SK-N-SH (cell line): ENCODE results near the gene THSD4. TPM values are rescaled to one million over a fixed set of nuclear protein-coding genes. Genes with fewer than 3 reads are reported as not detected.

Source experiments
- CTCF ChIA-PET: fragments of 300-600, 350-600 bp; formaldehyde crosslinking; extraction: SDS; loops from one replicate; lab custom pipeline; 2021; lab: Yijun Ruan, JAX
- POLR2A ChIA-PET: fragments of 350-600 bp; sonication (Branson Sonifier 250); formaldehyde crosslinking; extraction: SDS; loops from one replicate; lab custom pipeline; 2020; ENCODE audit warnings: antibody characterized with exemption, inconsistent platforms; lab: Yijun Ruan, JAX
- DNase-seq: peaks from one replicate; pipeline ENCODE4 v3.0.0; 2012
- H2AFZ ChIP-seq: fragments of 200-600 bp; sonication (generic); 2 replicates; pipeline ENCODE4 v1.8.1; 2016; ENCODE audit warnings: antibody characterized with exemption, mild to moderate bottlenecking, low read depth
- H3F3A ChIP-seq: fragments of 200-600 bp; sonication (generic); replicated peaks from 2 replicates; pipeline ENCODE3; 2016; ENCODE audit warnings: antibody characterized with exemption, mild to moderate bottlenecking; ENCODE audit not compliant: insufficient read depth
- H3K27ac ChIP-seq, 2 experiments: fragments of 200-500 bp in 1 of 2; fragments of 200-600 bp in 1 of 2; sonication (Bioruptor generic) in 1 of 2; sonication (generic), shearing (Covaris generic) in 1 of 2; 2 replicates each; pipeline versions ENCODE4 v1.5.1 to v1.6.1; 2014 to 2016; ENCODE audit warnings: low read depth in 2 of 2, inconsistent platforms in 1 of 2, low read length in 1 of 2, mild to moderate bottlenecking in 1 of 2, mixed read lengths in 1 of 2
- H3K27me3 ChIP-seq: fragments of 200-600 bp; sonication (generic), shearing (Covaris generic); 2 replicates; pipeline ENCODE4 v1.6.1; 2016; ENCODE audit warnings: mixed run types; ENCODE audit not compliant: insufficient read depth
- H3K36me3 ChIP-seq, 2 experiments: fragments of 200-500 bp in 1 of 2; fragments of 200-600 bp in 1 of 2; sonication (Bioruptor generic) in 1 of 2; sonication (generic) in 1 of 2; replicated peaks in 1 of 2; 2 replicates each; pipeline versions ENCODE3 to v1.5.1; 2014 to 2016; ENCODE audit warnings: low read length in 1 of 2, mild to moderate bottlenecking in 1 of 2; ENCODE audit not compliant: insufficient read depth in 2 of 2, control insufficient read depth in 1 of 2
- H3K4me1 ChIP-seq, 2 experiments: fragments of 200-500 bp in 1 of 2; fragments of 200-600 bp in 1 of 2; sonication (Bioruptor generic) in 1 of 2; sonication (generic), shearing (Covaris generic) in 1 of 2; 2 replicates each; pipeline versions ENCODE4 v1.5.1 to v1.6.1; 2014 to 2016; ENCODE audit warnings: low read depth in 1 of 2, low read length in 1 of 2, mixed run types in 1 of 2; ENCODE audit not compliant: insufficient read depth in 2 of 2, control insufficient read depth in 1 of 2
- H3K4me2 ChIP-seq: fragments of 200-600 bp; sonication (generic), shearing (Covaris generic); 2 replicates; pipeline ENCODE4 v1.6.1; 2017; ENCODE audit warnings: mixed run types
- H3K4me3 ChIP-seq, 2 experiments: fragments of 200-500 bp in 1 of 2; fragments of 200-600 bp in 1 of 2; sonication (Bioruptor generic) in 1 of 2; sonication (generic), shearing (Covaris generic) in 1 of 2; 2 replicates each; pipeline versions ENCODE4 v1.5.1 to v1.8.1; 2014 to 2016; ENCODE audit warnings: low read depth in 2 of 2, inconsistent platforms in 1 of 2, low read length in 1 of 2, mild to moderate bottlenecking in 1 of 2, mixed read lengths in 1 of 2, moderate library complexity in 1 of 2
- H3K79me2 ChIP-seq: fragments of 200-600 bp; sonication (generic); 2 replicates; pipeline ENCODE4 v1.8.1; 2017; ENCODE audit warnings: mild to moderate bottlenecking; ENCODE audit not compliant: insufficient read depth
- H3K9ac ChIP-seq: fragments of 200-600 bp; sonication (generic); 2 replicates; pipeline ENCODE4 v1.6.1; 2017; ENCODE audit warnings: mixed run types
- H3K9me2 ChIP-seq: fragments of 200-600 bp; sonication (generic); 2 replicates; pipeline ENCODE4 v1.6.1; 2017; ENCODE audit warnings: mixed run types
- H3K9me3 ChIP-seq: fragments of 200-600 bp; sonication (generic); 2 replicates; pipeline ENCODE4 v1.6.1; 2017; ENCODE audit warnings: mixed run types, mild to moderate bottlenecking, moderate library complexity
- H4K20me1 ChIP-seq: fragments of 200-600 bp; sonication (generic); 2 replicates; pipeline ENCODE4 v1.6.1; 2017; ENCODE audit warnings: mild to moderate bottlenecking, mixed run types; ENCODE audit not compliant: insufficient read depth
- CHD2 ChIP-seq: fragments of 150-350 bp; IDR thresholded peaks from 2 replicates; pipeline ENCODE4 v1.6.1; 2018; ENCODE audit warnings: low read length; ENCODE audit not compliant: partially characterized antibody
- EP300 ChIP-seq, 2 experiments: IDR thresholded peaks; 2 replicates each; pipeline versions ENCODE4 v1.4.0 to v1.6.1; 2012; ENCODE audit warnings: borderline replicate concordance in 1 of 2, low read depth in 1 of 2, low read length in 1 of 2
- EZH2phosphoT487 ChIP-seq: fragments of 200-600 bp; sonication (generic); IDR thresholded peaks from 2 replicates; pipeline ENCODE4 v1.6.1; 2017; ENCODE audit warnings: low read depth, mixed run types, mild to moderate bottlenecking, antibody characterized with exemption, moderate library complexity, borderline replicate concordance
- FOSL2 ChIP-seq: IDR thresholded peaks from 2 replicates; pipeline ENCODE4 v1.4.0; 2012; ENCODE audit warnings: low read depth, mild to moderate bottlenecking, moderate library complexity, borderline replicate concordance
- GABPA ChIP-seq: IDR thresholded peaks from 2 replicates; pipeline ENCODE4 v1.4.0; 2012; ENCODE audit warnings: low read depth, mild to moderate bottlenecking
- GATA2 ChIP-seq: sonication (generic); formaldehyde crosslinking; IDR thresholded peaks from 2 replicates; pipeline ENCODE4 v1.5.0; 2020; ENCODE audit warnings: mild to moderate bottlenecking, missing genetic modification reagents
- IRF3 ChIP-seq: fragments of 150-350 bp; IDR thresholded peaks from 2 replicates; pipeline ENCODE4 v1.6.1; 2016; ENCODE audit warnings: mild to moderate bottlenecking, low read depth, low read length
- MAX ChIP-seq: IDR thresholded peaks from 2 replicates; pipeline ENCODE4 v1.4.0; 2012; ENCODE audit warnings: low read depth
- MEF2A ChIP-seq: IDR thresholded peaks from 2 replicates; pipeline ENCODE4 v1.4.0; 2012; ENCODE audit warnings: low read depth, borderline replicate concordance
- NFIC ChIP-seq: IDR thresholded peaks from 2 replicates; pipeline ENCODE4 v1.4.0; 2012; ENCODE audit warnings: borderline replicate concordance
- NRF1 ChIP-seq: IDR thresholded peaks from 2 replicates; pipeline ENCODE4 v1.6.1; 2012; ENCODE audit warnings: low read depth, mild to moderate bottlenecking, low read length
- PBX3 ChIP-seq: IDR thresholded peaks from 2 replicates; pipeline ENCODE4; 2012
- POLR2AphosphoS5 ChIP-seq: IDR thresholded peaks from 2 replicates; pipeline ENCODE4 v1.6.1; 2012; ENCODE audit warnings: low read depth, low read length
- RAD21 ChIP-seq: IDR thresholded peaks from 2 replicates; pipeline ENCODE4 v1.6.1; 2012; ENCODE audit warnings: mild to moderate bottlenecking, low read length
- RCOR1 ChIP-seq: fragments of 150-350 bp; IDR thresholded peaks from 2 replicates; pipeline ENCODE4 v1.6.1; 2017; ENCODE audit warnings: antibody characterized with exemption, low read length
- RFX5 ChIP-seq: IDR thresholded peaks from 2 replicates; pipeline ENCODE4 v1.6.1; 2012; ENCODE audit warnings: mild to moderate bottlenecking, improper control_type of control experiment, low read length
- RXRA ChIP-seq: IDR thresholded peaks from 2 replicates; pipeline ENCODE4 v1.4.0; 2012; ENCODE audit warnings: low read depth, mild to moderate bottlenecking, borderline replicate concordance
- SIN3A ChIP-seq: IDR thresholded peaks from 2 replicates; pipeline ENCODE4 v1.6.1; 2012; ENCODE audit warnings: low read depth, mild to moderate bottlenecking, low read length, moderate library complexity, borderline replicate concordance
- SMC3 ChIP-seq: IDR thresholded peaks from 2 replicates; pipeline ENCODE4 v1.6.1; 2012; ENCODE audit warnings: low read depth, low read length, improper control_type of control experiment
- TCF12 ChIP-seq: IDR thresholded peaks from 2 replicates; pipeline ENCODE4 v1.4.0; 2012
- USF1 ChIP-seq: IDR thresholded peaks from 2 replicates; pipeline ENCODE4 v1.4.0; 2012; ENCODE audit warnings: low read depth, borderline replicate concordance
- USF2 ChIP-seq: fragments of 150-350 bp; IDR thresholded peaks from 2 replicates; pipeline ENCODE4 v1.6.1; 2017; ENCODE audit warnings: antibody characterized with exemption, low read length, low read depth, borderline replicate concordance
- YY1 ChIP-seq: IDR thresholded peaks from 2 replicates; pipeline ENCODE4 v1.4.0; 2012; ENCODE audit warnings: low read depth, mild to moderate bottlenecking
- WGBS: methylation state at CpG from one replicate; pipeline ENCODE4 v1.1.6; 2017; ENCODE audit warnings: low lambda C conversion rate; 5-methylcytosine and 5-hydroxymethylcytosine counted together
- polyA plus RNA-seq, 3 experiments: library from polyadenylated mRNA; depleted of rRNA; stranded (reverse); fragments of >200 nt; gene quantifications; 2 replicates each; pipeline ENCODE4 v1.2.3, GENCODE V29; 2012

The THSD4 gene
- polyA plus RNA-seq, 1 of the 3 experiments (the other 2 are of a cell fraction) = 79.1 TPM

- Histone ChIP-seq H3K79me2 (no peaks in the 10 kb centered on the region), H3F3A (peaks cover 5% of the 10 kb centered on the region), H3K4me3 (no peak overlapping the region), H3K27ac (no peak overlapping the region), H3K4me1 (no peaks in the 10 kb centered on the region; a peak in 1 of 4 replicates), H3K9me3 (no peaks in the 10 kb centered on the region), H3K36me3 (peaks cover 0 to 12% of the 10 kb centered on the region in 2 experiments), H4K20me1 (no peaks in the 10 kb centered on the region), H2AFZ (no peak overlapping the region), H3K9ac (no peak overlapping the region), H3K27me3 (no peaks in the 10 kb centered on the region), H3K9me2 (no peaks in the 10 kb centered on the region), H3K4me2 (no peak overlapping the region)
- 91% methylated on average over 6 of the region's 6 CpGs for WGBS
- POLR2A ChIA-PET = no interaction called here
- TF ChIP-seq MEF2A (no peak), SMC3 (no peak), NFIC (no peak), MAX (no peak), POLR2AphosphoS5 (no peak), EZH2phosphoT487 (no peak), YY1 (no peak), FOSL2 (no peak), RFX5 (no peak), IRF3 (no peak)
- DNase-seq = no peak
- CTCF ChIA-PET = interaction anchor here (1.0 kb wide), 1 partner anchor 419 kb away, joined by 4 read pairs; no protein-coding TSS in a partner anchor
These were observed 621.1 kb downstream of the THSD4 start for GRCh38 chr15:71736286-71736947.

- no peak overlapping the region for H2AFZ ChIP-seq
- TF ChIP-seq GABPA = no peak
- no peak for TF ChIP-seq RCOR1
- TF ChIP-seq NFIC = no peak
- TF ChIP-seq CHD2 = no peak
- TF ChIP-seq EZH2phosphoT487 = no peak
- TF ChIP-seq USF1 = no peak
- TF ChIP-seq FOSL2 = no peak
- TF ChIP-seq RXRA = no peak
- TF ChIP-seq SIN3A = no peak
- no peak for TF ChIP-seq PBX3
- TF ChIP-seq NRF1 = no peak
- TF ChIP-seq EP300 (IDR thresholded peaks at IDR 0.05; ENCODE audit: borderline replicate concordance in 1 of 2, low read depth in 1 of 2, low read length in 1 of 2) = no peak
- no peak for TF ChIP-seq RAD21
- TF ChIP-seq MEF2A = no peak
- no peak for TF ChIP-seq YY1
- no peak for TF ChIP-seq MAX
- no peak for TF ChIP-seq USF2
- TF ChIP-seq TCF12 = no peak
- TF ChIP-seq GATA2 (CRISPR knock-in tag) = no peak
- 95% methylated on average over 14 of the region's 16 CpGs for WGBS
- no peaks in the 10 kb centered on the region for H3K27me3 ChIP-seq
- H3K79me2 ChIP-seq = no peaks in the 10 kb centered on the region
- peaks cover 0 to 4% of the 10 kb centered on the region in 2 experiments for H3K36me3 ChIP-seq
- DNase-seq = no peak
- ChIA-PET CTCF (interaction anchor here (3.2 kb wide), 1 partner anchor 419 kb away, joined by 18 read pairs; no protein-coding TSS in a partner anchor), POLR2A (no interaction called here)
- peaks cover 5% of the 10 kb centered on the region for H3F3A ChIP-seq
- H3K27ac ChIP-seq = no peak overlapping the region
- H3K4me3 ChIP-seq = no peak overlapping the region
- no peaks in the 10 kb centered on the region; a peak in 1 of 4 replicates for H3K4me1 ChIP-seq
- H3K9me3 ChIP-seq = no peaks in the 10 kb centered on the region
- no peaks in the 10 kb centered on the region for H3K9me2 ChIP-seq
- H3K4me2 ChIP-seq = no peak overlapping the region
- no peak overlapping the region for H3K9ac ChIP-seq
- no peaks in the 10 kb centered on the region for H4K20me1 ChIP-seq
These were observed 622.5 kb downstream of the THSD4 start for GRCh38 chr15:71737761-71738160.
